ENCODE results near the gene INPP4B.

Gene INPP4B

DNA sequence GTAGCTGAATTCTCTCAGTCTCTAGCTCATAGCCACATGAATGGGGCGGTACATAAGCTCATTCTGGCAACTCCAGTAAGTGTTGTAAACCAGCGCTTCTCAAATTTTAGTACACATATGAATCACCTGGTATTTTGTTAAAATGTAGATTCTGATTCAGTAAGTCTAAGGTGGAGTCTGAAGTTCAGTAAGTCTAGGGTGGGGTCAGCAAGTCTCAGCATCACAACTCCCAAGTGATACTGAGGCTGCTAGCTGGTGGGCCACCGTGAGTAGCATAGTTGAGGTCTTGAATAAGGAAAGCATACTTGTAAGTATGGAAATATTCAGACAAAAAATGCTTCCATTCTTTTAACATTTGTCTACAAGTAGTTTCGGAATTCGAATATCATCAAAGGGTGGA is 36.1 kb upstream of the INPP4B start:
- Histone ChIP-seq H2AFZ (no peak overlapping the region), H3K9ac (no peak overlapping the region), H3K27ac (no peak overlapping the region), H3K4me3 (ENCODE audit: low read depth, low read length) (no peak overlapping the region), H3K27me3 (ENCODE audit: control insufficient read depth, insufficient read depth, low read length) (no peaks in the 10 kb centered on the region), H3K4me1 (no peaks in the 10 kb centered on the region), H3K9me3 (ENCODE audit: control insufficient read depth, low read length) (no peaks in the 10 kb centered on the region), H3K4me2 (ENCODE audit: low read length) (no peak overlapping the region), H3K79me2 (no peaks in the 10 kb centered on the region), H3K36me3 (ENCODE audit: control insufficient read depth, insufficient read depth, low read length) (no peaks in the 10 kb centered on the region)
- TF ChIP-seq, protein P1, sequence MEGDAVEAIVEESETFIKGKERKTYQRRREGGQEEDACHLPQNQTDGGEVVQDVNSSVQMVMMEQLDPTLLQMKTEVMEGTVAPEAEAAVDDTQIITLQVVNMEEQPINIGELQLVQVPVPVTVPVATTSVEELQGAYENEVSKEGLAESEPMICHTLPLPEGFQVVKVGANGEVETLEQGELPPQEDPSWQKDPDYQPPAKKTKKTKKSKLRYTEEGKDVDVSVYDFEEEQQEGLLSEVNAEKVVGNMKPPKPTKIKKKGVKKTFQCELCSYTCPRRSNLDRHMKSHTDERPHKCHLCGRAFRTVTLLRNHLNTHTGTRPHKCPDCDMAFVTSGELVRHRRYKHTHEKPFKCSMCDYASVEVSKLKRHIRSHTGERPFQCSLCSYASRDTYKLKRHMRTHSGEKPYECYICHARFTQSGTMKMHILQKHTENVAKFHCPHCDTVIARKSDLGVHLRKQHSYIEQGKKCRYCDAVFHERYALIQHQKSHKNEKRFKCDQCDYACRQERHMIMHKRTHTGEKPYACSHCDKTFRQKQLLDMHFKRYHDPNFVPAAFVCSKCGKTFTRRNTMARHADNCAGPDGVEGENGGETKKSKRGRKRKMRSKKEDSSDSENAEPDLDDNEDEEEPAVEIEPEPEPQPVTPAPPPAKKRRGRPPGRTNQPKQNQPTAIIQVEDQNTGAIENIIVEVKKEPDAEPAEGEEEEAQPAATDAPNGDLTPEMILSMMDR (IDR thresholded peaks at IDR 0.05) = no peak

GRCh38 chr4:142881331-142881730 is 35.2 kb upstream of the INPP4B start:
- H3K9me3 ChIP-seq (ENCODE audit: control insufficient read depth, low read length) = no peaks in the 10 kb centered on the region
- no peak overlapping the region for H2AFZ ChIP-seq
- H3K36me3 ChIP-seq (ENCODE audit: control insufficient read depth, insufficient read depth, low read length) = no peaks in the 10 kb centered on the region
- H3K4me1 ChIP-seq = no peaks in the 10 kb centered on the region
- H3K4me2 ChIP-seq (ENCODE audit: low read length) = no peak overlapping the region
- H3K79me2 ChIP-seq = no peaks in the 10 kb centered on the region
- H3K4me3 ChIP-seq (ENCODE audit: low read depth, low read length) = no peak overlapping the region
- H3K9ac ChIP-seq = no peak overlapping the region
- H3K27ac ChIP-seq = no peak overlapping the region
- TF ChIP-seq, protein P1 (IDR thresholded peaks at IDR 0.05) = no peak
- H3K27me3 ChIP-seq (ENCODE audit: control insufficient read depth, insufficient read depth, low read length) = no peaks in the 10 kb centered on the region

DNA sequence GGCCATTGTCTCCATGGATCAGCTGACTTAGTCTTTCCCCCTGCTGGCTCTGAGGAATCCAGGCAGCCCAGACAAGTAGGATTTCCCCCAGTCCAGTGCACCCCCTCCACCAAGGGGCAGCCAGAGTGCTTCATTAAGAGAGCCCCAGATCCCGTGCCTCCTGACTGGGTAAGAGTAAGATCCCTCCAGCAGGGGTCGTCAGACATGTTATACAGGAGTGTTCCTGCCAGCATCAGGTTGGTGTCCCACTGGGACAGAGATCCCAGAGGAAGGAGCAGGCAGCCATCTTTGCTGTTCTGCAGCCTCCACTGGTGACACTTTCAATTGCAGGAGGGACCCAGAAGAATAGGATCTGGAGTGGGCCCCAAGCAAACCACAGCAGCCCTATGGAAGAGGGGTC is 29.0 kb upstream of the INPP4B start:
- Histone ChIP-seq H3K36me3 (ENCODE audit: control insufficient read depth, insufficient read depth, low read length) (no peaks in the 10 kb centered on the region), H3K4me1 (no peaks in the 10 kb centered on the region), H3K9me3 (ENCODE audit: control insufficient read depth, low read length) (no peaks in the 10 kb centered on the region), H3K27me3 (ENCODE audit: control insufficient read depth, insufficient read depth, low read length) (no peaks in the 10 kb centered on the region), H3K27ac (no peak overlapping the region), H3K4me3 (ENCODE audit: low read depth, low read length) (no peak overlapping the region), H3K4me2 (ENCODE audit: low read length) (no peak overlapping the region), H3K79me2 (no peaks in the 10 kb centered on the region), H3K9ac (no peak overlapping the region), H2AFZ (no peak overlapping the region)
- TF ChIP-seq, protein P1 (IDR thresholded peaks at IDR 0.05) = no peak

- H3K27ac ChIP-seq = no peak overlapping the region
- no peak overlapping the region for H3K9ac ChIP-seq
- no peak overlapping the region for H3K4me3 ChIP-seq (ENCODE audit: low read depth, low read length)
- TF ChIP-seq, protein P1 (IDR thresholded peaks at IDR 0.05) = no peak
- H3K79me2 ChIP-seq = no peaks in the 10 kb centered on the region
- H3K36me3 ChIP-seq (ENCODE audit: control insufficient read depth, insufficient read depth, low read length) = no peaks in the 10 kb centered on the region
- H2AFZ ChIP-seq = no peak overlapping the region
- H3K9me3 ChIP-seq (ENCODE audit: control insufficient read depth, low read length) = no peaks in the 10 kb centered on the region
- H3K27me3 ChIP-seq (ENCODE audit: control insufficient read depth, insufficient read depth, low read length) = no peaks in the 10 kb centered on the region
- no peak overlapping the region for H3K4me2 ChIP-seq (ENCODE audit: low read length)
- no peaks in the 10 kb centered on the region for H3K4me1 ChIP-seq
These were observed 28.6 kb upstream of the INPP4B start for GRCh38 chr4:142874684-142875083.

DNA sequence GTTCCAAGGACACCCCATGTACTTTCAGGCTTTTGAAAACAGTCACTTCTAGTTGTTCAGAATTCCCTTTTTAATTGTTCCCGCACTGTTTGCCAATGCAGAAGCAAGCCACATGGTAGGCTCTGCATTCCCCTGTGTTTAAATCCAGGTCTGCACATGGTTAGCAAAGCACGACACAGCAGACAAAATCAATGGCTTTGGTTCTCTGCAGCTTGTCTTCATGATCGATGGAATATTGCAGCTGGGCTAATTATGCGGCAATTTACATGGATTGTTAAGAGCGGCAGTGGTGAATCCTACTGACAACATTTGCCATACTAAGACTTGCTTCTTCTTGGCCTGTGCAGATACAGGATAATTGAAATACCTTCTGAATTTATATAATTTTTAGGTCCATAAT is 20.6 kb upstream of the INPP4B start:
- Histone ChIP-seq H3K9ac (no peak overlapping the region), H3K79me2 (no peaks in the 10 kb centered on the region), H3K4me3 (ENCODE audit: low read depth, low read length) (no peak overlapping the region), H3K36me3 (ENCODE audit: control insufficient read depth, insufficient read depth, low read length) (no peaks in the 10 kb centered on the region), H3K4me1 (no peaks in the 10 kb centered on the region), H3K4me2 (ENCODE audit: low read length) (no peak overlapping the region), H3K27ac (no peak overlapping the region), H2AFZ (no peak overlapping the region), H3K9me3 (ENCODE audit: control insufficient read depth, low read length) (no peaks in the 10 kb centered on the region), H3K27me3 (ENCODE audit: control insufficient read depth, insufficient read depth, low read length) (no peaks in the 10 kb centered on the region)
- TF ChIP-seq, protein P1 (IDR thresholded peaks at IDR 0.05) = no peak

Data from parathyroid adenoma (tissue), 2 donors.